GM12878 (cell line): ENCODE data around the gene LBX1. TPM values are rescaled to one million over a fixed set of nuclear protein-coding genes. Genes with fewer than 3 reads are reported as not detected.

Experiments
- BACH1 ChIP-seq: fragments of 450-650 bp; IDR thresholded peaks from 2 replicates; pipeline ENCODE4 v1.6.1; 2017; ENCODE audit warnings: mild to moderate bottlenecking, borderline replicate concordance
- CEBPB ChIP-seq, 2 experiments: fragments of 150-350 bp in 1 of 2; IDR thresholded peaks; 2 replicates each; pipeline ENCODE4 v1.6.1; 2012 to 2014; ENCODE audit warnings: low read depth in 2 of 2, low read length in 2 of 2, borderline replicate concordance in 1 of 2, inconsistent platforms in 1 of 2
- CHD4 ChIP-seq: fragments of 200-600 bp; sonication (generic); IDR thresholded peaks from 2 replicates; pipeline ENCODE4 v1.6.1; 2016; ENCODE audit warnings: mild to moderate bottlenecking
- ELK1 ChIP-seq: IDR thresholded peaks from 2 replicates; pipeline ENCODE4 v1.6.1; 2012; ENCODE audit warnings: low read depth, low read length, improper control_type of control experiment
- FOXM1 ChIP-seq: IDR thresholded peaks from 2 replicates; pipeline ENCODE4 v1.6.1; 2012; ENCODE audit warnings: low read depth, mild to moderate bottlenecking, inconsistent platforms, low read length, moderate library complexity
- NR2C1 ChIP-seq: fragments of 450-650 bp; IDR thresholded peaks from 2 replicates; pipeline ENCODE4 v1.6.1; 2017; ENCODE audit warnings: antibody characterized with exemption, mild to moderate bottlenecking, moderate library complexity
- POLR2A ChIP-seq: IDR thresholded peaks from 2 replicates; pipeline ENCODE4 v1.6.1; 2011; ENCODE audit warnings: low read depth, mild to moderate bottlenecking, low read length
- RAD51 ChIP-seq: fragments of 450-650 bp; IDR thresholded peaks from 2 replicates; pipeline ENCODE4 v1.6.1; 2016; ENCODE audit warnings: moderate library complexity, mild to moderate bottlenecking, inconsistent platforms
- polyA plus RNA-seq, 11 experiments: library from polyadenylated mRNA; depleted of rRNA in 4 of 11; unstranded in 6 of 11; stranded (reverse) in 5 of 11; fragments of >200 nt; fragmentation: Nextera tagmentation in 4 of 11; fragmentation: Illumina TruSeq in 1 of 11; extraction: Ambion mirVana in 4 of 11; extraction: Trizol in 1 of 11; gene quantifications; 1 replicate in 1 of 11; 2 replicates in 10 of 11; pipeline versions ENCODE4 v1.2.1 to v1.2.3, GENCODE V29; 2011 to 2016; ENCODE audit warnings: inconsistent platforms in 2 of 11, missing spikeins in 2 of 11, low read depth in 1 of 11
- total RNA-seq, 4 experiments: library from RNA; depleted of rRNA in 3 of 4; stranded (reverse); fragments of >200 nt in 3 of 4; fragmentation: Illumina TruSeq in 1 of 4; extraction: Trizol in 1 of 4; gene quantifications; 2 replicates each; pipeline versions ENCODE4 v1.2.1 to v1.2.3, GENCODE V29; 2013 to 2021
- TF ChIP-seq, protein P1 (sequence below): fragments of 450-650 bp; IDR thresholded peaks from 2 replicates; pipeline ENCODE4 v1.6.1; 2018; ENCODE audit warnings: mild to moderate bottlenecking, low read depth, moderate library complexity; ENCODE audit not compliant: partially characterized antibody
- TF ChIP-seq, protein P2 (sequence below): IDR thresholded peaks from 2 replicates; pipeline ENCODE4 v1.6.1; 2012; ENCODE audit warnings: low read depth, low read length, improper control_type of control experiment
- TF ChIP-seq, protein P3 (sequence below): fragments of 450-650 bp; formaldehyde crosslinking; IDR thresholded peaks from 2 replicates; pipeline ENCODE4 v1.4.0; 2020; ENCODE audit warnings: mild to moderate bottlenecking, moderate library complexity

Gene LBX1
- total and polyA plus RNA-seq, 10 of the 15 experiments (the other 5 are each of a cell fraction or from before 2014, with no cell fraction given): not detected

GRCh38 chr10:101223274-101224059 lies 5.8 kb downstream of the LBX1 start (continued):
- TF ChIP-seq, protein P1, sequence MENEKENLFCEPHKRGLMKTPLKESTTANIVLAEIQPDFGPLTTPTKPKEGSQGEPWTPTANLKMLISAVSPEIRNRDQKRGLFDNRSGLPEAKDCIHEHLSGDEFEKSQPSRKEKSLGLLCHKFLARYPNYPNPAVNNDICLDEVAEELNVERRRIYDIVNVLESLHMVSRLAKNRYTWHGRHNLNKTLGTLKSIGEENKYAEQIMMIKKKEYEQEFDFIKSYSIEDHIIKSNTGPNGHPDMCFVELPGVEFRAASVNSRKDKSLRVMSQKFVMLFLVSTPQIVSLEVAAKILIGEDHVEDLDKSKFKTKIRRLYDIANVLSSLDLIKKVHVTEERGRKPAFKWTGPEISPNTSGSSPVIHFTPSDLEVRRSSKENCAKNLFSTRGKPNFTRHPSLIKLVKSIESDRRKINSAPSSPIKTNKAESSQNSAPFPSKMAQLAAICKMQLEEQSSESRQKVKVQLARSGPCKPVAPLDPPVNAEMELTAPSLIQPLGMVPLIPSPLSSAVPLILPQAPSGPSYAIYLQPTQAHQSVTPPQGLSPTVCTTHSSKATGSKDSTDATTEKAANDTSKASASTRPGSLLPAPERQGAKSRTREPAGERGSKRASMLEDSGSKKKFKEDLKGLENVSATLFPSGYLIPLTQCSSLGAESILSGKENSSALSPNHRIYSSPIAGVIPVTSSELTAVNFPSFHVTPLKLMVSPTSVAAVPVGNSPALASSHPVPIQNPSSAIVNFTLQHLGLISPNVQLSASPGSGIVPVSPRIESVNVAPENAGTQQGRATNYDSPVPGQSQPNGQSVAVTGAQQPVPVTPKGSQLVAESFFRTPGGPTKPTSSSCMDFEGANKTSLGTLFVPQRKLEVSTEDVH: no peak
- no peak for TF ChIP-seq NR2C1
- TF ChIP-seq ELK1: no peak
- TF ChIP-seq RAD51: no peak
- no peak for TF ChIP-seq BACH1
- TF ChIP-seq, protein P2, sequence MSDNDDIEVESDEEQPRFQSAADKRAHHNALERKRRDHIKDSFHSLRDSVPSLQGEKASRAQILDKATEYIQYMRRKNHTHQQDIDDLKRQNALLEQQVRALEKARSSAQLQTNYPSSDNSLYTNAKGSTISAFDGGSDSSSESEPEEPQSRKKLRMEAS: no peak
- TF ChIP-seq CHD4: no peak
- TF ChIP-seq, protein P3, sequence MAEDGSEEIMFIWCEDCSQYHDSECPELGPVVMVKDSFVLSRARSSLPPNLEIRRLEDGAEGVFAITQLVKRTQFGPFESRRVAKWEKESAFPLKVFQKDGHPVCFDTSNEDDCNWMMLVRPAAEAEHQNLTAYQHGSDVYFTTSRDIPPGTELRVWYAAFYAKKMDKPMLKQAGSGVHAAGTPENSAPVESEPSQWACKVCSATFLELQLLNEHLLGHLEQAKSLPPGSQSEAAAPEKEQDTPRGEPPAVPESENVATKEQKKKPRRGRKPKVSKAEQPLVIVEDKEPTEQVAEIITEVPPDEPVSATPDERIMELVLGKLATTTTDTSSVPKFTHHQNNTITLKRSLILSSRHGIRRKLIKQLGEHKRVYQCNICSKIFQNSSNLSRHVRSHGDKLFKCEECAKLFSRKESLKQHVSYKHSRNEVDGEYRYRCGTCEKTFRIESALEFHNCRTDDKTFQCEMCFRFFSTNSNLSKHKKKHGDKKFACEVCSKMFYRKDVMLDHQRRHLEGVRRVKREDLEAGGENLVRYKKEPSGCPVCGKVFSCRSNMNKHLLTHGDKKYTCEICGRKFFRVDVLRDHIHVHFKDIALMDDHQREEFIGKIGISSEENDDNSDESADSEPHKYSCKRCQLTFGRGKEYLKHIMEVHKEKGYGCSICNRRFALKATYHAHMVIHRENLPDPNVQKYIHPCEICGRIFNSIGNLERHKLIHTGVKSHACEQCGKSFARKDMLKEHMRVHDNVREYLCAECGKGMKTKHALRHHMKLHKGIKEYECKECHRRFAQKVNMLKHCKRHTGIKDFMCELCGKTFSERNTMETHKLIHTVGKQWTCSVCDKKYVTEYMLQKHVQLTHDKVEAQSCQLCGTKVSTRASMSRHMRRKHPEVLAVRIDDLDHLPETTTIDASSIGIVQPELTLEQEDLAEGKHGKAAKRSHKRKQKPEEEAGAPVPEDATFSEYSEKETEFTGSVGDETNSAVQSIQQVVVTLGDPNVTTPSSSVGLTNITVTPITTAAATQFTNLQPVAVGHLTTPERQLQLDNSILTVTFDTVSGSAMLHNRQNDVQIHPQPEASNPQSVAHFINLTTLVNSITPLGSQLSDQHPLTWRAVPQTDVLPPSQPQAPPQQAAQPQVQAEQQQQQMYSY (CRISPR knock-in tag): no peak
- no peak for TF ChIP-seq POLR2A
- TF ChIP-seq FOXM1: no peak
- no peak for TF ChIP-seq CEBPB (IDR thresholded peaks at IDR 0.05; ENCODE audit: borderline replicate concordance in 1 of 2, low read depth in 2 of 2, low read length in 2 of 2)
